ENCODE results near the gene MRPL46.

DNA sequence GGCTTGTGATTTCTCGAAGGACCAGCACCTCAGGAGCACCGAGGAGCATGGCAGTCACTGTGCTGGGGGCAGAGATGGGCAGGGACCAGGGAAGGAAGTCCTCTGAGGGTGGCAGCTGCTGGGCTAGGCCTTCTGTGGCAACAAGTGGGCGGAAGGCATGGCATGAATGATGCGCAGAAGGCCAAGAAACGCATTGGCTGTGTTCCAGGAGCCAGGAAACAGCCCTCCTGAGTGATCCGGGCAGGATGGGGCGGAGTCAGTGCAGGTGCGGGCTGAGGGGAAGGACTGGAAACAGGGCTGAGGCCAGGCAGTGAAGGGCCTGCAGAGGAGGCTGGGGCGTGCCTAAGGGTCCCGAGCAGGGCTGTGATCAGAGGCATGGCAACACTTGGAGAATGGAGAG is 24.0 kb upstream of the MRPL46 start:
- no peak for TF ChIP-seq CTCF (IDR thresholded peaks at IDR 0.05)
- no peak for TF ChIP-seq POLR2A (IDR thresholded peaks at IDR 0.05)

Measured in tibial nerve (tissue), 3 donors.